Ramos (cell line): Measurements from ENCODE around the gene LRRC61.

Experiments used
- in situ Hi-C: fragments of 300-500 bp; cut with MboI; formaldehyde crosslinking; loops from one replicate; pipeline ENCODE4 v1.14.3; 2022; ENCODE audit warnings: low sequenced_read_pairs; ENCODE audit not compliant: unreplicated experiment

Gene LRRC61

DNA sequence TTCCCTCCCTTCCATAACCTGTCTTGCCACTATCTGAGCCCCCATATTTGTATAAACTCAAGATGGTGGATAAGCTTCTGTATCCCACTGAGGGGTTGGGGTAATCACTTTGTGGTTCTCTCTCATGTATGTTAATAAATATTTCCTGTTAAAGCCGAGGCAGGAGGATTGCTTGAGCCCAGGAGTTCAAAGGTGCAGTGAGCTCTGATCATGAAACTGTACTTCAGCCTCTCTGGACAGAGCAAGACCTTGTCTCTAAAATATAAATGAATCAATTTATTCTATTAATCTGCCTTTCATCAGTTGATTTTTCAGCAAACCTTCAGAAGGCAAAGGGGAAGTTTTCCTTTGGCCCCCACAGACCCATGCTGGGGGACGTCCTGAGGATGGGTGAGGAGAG is 20.1 kb downstream of the LRRC61 start:
- in situ Hi-C loops, result no loop called here

DNA sequence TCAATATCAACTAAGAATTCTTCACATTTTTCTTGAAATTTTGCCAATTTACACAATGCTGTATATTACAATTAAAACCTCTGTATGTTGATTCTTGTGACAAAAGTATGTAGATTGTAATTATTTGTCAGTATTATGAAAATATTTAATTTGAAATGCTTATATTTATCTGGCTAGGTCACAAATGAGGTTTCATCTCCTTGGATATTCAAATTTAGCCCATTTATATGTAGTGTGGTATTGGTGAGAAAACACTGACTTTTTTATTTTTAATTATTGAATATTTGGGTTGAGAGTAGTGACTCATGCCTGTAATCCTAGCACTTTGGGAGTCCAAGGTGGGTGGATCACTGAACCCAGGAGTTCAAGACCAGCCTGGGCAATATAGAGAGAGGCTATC is 21.1 kb downstream of the LRRC61 start:
- in situ Hi-C loops, result no loop called here

DNA sequence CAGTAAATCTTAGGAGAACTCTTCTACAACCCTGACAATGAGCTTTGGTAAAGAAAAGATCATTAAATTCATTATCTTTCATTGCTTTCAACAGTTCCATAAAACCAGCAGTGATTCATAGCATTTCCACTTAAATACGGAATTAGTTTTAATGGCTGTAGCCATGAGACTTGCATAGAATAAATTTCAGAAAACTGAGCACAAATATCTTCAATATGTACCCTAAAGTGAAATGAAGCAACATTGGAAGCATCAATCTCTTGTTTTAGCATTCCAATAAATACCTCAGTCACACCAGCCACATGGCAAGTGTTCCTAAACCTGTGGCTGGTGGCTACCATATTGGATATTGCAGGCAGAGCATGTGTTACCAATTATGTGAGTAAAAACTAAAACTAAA is 21.9 kb downstream of the LRRC61 start:
- in situ Hi-C loops, result no loop called here

DNA sequence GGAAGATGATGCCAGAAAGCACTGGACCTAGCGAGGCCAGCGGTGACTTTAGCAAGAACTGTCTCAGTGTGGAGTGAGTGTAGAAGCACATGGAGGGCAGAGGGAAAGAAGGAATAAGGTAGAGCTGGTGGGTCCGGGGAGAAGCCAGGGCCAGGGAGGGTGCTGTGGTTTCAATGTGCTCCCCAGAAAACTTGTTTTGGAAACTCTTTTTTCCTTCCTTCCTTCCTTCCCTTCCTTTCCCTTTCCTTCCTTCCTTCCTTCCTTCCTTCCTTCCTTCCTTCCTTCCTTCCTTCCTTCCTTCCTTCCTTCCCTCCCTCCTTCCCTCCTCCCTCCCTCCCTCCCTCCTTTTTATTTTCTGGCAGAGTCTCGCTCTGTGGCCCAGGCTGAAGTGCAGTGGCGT is 23.8 kb downstream of the LRRC61 start:
- in situ Hi-C loops, result no loop called here

DNA sequence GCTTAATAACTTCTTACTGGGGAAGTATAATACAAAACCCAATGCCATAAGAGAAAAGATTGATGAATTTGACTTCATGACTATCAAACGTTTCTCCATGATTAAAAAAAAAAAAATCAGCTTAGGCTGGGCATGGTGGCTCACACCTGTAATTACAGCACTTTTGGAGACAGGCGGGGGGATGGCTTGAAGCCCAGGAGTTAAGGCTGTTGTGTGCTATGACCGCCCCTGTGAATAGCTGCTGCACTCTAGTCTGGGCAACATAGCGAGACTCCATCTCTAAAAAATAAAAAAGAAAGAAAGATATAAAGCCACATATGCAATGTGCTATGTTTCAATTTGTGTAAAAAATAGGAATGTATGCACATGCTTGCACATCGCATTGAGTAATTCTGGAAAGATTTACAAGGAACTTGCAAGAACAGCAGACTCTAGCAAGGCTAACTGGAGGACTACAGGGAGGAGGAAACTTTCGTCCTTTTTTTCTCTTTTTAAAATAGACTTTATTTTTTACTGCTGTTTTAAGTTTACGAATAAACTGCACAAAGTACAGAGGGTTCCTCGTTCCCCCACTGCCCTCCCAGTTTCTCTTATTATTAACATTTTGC is 28.5 kb downstream of the LRRC61 start:
- in situ Hi-C loops, result no loop called here

DNA sequence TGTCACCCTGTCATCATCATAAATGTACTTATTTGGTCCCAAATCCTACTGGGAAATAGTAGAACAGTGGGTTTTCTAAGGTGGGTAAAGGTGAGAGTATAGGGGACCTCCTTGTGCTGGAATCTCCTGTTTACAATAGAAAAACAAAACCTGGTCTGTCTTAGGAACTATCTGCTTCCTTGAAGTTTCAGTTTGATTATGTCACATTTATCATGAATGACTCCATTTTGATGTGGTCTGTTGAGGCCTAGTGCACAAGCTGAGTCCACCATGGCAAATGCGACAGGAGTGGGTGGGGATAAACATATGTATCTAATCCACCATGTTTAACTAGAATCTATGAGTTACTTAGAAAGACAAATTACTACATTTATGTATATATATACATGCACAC is 32.5 kb downstream of the LRRC61 start:
- in situ Hi-C loops, result no loop called here

DNA sequence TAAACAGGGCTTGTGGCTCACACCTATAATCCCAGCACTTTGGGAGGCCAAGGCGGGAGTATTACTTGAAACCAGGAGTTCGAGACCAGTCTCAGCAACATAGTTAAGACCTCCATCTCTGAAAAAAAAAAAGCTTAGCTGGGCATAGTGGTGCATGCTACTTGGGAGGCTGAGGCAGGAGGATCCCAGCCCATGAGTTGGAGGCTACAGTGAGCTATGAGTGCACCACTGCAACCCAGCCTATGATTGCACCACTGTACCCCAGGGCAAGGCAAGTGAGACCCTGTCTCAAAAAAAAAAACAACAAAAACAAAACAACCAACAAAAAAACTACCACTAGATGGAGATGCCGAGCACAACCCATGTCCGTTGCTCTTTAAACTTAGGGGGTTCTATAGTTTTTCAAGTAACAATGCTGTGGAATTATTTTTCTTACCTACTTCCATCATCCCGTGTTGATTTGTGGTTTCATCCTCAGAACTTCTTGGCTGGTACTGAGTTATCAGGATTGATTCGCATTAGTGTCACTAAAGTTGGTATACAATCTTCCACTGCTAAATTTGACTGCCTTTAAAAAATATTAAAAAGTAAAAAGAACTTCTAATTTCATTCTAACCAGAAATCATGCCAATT is 33.2 kb downstream of the LRRC61 start:
- in situ Hi-C loops, result no loop called here

DNA sequence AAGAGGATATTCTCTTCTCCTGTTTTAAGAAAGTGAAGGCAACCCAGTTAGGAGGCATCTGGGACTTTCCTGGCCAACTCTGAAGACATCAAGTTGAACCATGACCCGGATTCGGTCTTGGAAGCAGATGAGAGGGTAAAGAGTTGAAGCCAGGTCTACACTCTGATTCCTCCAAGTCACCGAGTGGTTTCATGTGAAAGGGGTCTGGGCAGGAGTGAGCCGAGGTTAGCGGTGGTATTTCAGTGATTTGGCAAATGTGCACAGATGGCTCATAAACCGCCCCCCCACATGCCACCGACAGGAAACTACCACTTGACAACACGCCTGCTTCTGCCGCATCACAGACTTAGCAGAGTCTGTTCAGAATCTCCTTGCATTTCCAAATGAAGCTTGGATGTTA is 34.1 kb downstream of the LRRC61 start:
- in situ Hi-C loops, result no loop called here

DNA sequence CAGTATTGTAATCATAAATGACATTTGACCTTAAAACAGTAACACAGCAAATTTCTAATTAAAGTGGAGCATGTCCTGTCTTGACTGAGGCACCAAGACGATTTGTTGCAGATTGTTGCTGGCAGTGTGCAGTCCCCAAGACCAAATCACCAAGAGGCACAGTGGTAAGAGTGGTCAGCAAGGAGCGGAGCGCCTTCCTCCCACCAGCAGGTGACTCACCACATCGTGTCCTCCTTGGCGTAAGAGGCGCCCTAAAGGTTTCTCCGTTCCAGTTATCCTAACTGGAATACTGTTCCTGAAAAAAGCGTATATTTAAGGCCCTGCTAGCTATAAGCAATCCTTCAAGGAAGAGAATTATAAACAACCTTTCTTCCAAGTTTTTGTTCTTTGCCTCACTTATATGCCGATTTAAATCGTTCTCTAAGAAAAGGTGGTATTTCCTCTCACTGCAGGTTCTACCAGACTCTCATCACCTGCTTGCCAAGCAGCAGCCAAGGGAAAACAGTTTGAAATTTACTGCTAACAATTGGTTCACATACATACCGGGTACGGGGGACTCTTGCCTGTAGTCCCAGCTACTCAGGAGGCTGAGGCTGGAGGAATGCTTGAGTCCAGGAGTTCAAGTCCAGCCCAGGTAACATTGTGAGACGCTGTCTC is 34.7 kb downstream of the LRRC61 start:
- in situ Hi-C loops, result no loop called here

DNA sequence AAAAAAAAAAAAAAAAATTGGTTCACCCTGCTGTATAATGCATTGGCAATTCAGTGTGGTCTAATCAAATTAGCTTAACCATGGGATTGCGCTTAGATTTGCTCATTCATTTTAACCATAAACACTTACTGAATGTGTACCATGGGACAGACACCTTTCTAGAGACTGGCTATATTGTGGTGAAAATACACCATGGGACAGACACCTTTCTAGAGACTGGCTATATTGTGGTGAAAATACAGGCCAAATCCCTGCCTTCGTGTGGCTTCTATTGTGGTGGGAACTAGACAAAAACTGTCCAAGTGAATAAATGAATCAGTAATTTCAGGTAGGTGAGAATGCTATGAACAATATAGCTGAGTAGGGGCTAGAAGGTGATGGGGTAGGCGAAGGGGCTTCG is 35.3 kb downstream of the LRRC61 start:
- in situ Hi-C loops, result no loop called here

DNA sequence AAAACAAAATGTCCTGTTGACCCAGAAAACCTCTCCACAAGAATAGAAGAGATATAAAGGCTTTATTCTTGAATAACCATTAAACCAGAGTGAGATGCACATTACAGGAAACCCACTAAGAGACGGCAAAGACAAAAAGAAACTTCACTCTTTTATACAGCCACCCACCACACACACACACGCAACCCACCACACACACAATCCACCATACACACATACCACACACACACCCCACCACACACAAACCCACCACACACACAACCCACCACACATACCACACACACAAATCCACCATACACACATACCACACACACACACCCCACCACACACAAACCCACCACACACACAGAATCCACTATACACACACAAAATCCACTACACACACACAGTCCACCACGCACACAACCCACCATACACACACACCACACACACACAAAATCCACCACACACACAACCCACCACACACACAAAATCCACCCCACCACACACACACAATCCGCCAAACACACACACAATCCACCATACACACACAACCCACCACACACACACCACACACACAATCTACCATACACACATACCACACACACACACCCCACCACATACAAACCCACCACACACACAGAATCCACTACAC is 36.0 kb downstream of the LRRC61 start:
- in situ Hi-C loops, result no loop called here

DNA sequence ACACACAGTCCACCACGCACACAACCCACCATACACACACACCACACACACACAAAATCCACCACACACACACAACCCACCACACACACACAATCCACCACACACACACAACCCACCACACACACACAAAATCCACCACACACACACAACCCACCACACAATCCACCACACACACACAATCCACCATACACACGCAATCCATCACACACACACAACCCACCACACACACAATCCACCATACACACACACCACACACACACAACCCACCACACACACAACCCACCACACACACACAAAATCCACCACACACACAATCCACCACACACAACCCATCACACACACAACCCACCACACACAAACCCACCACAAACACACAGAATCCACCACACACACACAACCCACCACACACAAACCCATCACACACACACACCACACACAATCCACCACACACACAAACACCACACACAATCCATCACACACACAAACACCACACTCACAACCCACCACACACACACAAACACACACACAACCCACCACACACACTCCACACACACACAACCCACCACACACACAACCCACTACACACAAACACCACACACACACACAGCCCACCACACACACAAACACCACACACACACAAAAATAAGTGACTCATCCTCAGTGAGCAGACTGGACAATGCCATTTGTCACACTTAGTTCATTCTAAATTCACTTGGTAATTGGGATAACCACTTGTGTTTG is 36.6 kb downstream of the LRRC61 start:
- in situ Hi-C loops, result no loop called here

DNA sequence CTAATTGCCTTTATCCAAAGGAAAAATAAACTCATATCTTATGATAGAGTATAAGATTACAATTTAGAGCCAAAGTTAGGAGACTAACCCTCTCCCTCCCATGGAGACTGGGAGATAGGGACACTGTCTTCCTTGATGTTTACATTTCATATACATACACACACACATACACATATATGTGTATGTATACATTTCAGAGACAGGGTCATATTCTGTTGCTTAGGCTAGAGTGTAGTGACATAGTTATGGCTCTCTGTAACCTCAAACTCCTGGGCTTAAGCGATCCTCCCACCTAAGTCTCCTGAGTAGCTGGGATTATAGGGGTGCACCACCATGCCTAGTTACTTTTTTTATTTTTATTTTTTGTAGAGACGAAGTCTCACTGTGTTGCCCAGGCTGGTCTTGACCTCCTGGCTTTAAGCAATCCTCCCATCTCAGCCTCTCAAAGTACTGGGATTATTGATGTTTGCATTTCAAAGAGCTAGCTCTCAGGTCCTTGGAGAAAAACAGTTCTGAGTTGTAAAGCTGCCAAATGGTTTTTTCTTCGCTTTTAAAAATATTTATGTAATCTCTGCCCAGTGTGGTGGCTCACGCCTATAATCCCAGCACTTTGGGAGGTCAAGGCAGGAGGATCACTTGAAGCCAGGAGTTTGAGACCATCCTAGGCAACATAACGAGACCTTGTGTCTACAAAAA is 37.4 kb downstream of the LRRC61 start:
- in situ Hi-C loops, result no loop called here

DNA sequence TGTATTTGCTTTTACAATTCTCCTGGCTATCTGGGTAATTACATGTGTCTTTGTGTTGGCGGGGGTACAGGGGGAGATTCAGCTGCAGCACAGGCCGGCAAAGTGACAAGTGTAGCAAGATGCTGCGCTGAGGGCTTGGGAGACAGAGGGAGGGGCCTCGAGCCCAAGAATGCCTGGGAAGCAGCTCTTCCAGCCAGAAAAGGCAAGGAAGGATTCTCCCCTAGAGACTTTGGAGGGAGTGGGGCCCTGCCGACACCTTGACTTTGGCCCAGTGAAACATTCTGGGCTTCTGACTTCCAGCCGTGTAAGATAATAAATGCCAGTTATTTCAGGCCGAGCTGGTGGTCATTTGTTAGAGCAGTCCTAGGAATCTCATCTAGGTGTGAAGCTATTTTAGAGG is 38.2 kb downstream of the LRRC61 start:
- in situ Hi-C loops, result no loop called here

DNA sequence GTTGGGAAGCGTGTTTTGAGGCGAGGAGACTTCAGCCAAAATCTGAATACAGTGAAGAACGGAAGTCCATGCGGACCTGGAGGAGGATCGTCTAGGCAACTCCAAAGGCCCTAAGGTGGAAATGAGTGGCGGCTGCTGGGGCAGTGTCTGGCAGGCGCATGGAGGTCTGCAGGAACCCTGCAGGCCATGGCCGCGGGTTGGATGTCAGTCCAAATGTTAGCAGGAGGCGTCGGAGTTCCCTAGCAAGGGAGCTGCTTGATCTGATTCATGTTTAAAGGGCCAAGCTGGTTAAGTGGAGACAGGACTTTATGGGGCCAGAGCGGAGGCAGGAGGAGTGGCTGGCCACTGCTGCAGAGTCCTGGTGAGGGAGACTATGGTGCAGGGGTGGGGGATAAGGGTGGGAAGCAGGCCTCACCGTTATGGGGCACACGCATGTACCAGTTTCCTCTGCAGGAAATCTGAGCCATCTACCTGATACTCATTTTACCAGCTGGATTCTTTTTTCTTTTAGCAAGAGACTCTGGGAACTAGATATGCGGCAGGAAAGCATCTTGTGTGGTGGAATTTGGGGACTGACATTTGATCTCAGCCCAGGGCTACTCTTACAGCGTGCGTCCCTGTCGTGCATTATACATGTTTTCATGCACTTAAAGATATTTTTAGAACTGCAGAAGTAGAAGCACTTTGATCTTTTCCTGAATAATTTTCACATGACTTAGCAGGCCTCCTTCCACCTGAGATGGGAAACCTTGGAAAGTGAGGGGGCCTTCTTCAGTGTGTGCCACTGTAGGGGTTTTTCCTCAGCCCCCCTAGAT is 38.9 kb downstream of the LRRC61 start:
- in situ Hi-C loops, result no loop called here

DNA sequence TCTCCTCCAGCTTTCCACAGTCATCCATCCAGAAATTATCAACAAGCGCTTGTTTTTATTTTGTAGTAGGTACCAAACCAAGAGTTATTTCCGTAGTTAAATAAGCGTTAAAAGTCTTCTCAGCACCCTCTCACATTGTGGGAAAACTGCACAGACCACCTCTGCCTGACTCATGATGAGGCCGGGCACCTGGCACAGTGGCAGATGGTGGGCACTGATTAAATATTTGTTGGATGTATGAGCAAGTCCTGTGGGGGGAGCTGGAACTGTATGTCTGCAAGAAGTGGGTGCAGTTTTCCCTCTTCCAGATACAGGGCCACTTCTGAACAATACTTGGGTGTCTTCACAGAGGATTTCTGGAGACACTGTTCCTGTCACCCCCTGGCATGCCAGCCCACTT is 40.2 kb downstream of the LRRC61 start:
- in situ Hi-C loops, result no loop called here

DNA sequence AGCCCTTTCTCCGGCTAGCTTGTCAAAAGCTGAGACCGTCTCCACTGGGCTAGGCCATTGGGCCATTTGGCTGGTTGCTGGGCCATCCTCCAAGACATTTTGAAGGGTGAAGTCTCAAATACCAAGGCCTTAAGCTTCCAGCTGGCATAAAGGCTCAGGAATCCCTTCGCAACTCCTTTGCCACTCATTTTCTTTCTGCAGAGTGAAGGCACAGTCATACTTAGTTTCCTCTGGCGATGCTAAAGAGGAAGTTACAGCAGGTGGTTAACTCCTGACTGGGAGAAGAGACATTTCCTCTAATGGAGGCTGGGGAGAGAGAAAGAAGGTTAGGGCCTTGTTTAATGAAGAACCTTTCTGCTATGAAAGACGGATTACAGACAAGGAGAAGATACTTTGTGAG is 40.7 kb downstream of the LRRC61 start:
- in situ Hi-C loops, result no loop called here

DNA sequence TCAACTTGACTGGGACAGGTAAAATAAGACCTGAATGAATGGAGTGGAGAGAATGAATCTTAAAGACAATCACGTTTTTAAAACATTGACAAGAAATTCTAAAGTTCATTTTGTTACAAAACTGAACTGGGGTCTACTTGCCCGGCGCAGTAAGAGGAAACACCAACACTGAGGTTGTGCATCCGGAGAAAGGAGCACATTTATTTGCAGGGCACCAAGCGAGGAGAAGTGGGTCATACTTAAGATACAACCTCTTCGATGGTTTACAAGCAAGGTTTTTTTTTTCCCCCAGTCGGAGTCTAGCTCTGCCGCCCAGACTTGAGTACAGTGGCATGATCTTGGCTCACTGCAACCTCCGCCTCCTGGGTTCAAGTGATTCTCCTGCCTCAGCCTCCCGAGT is 42.0 kb downstream of the LRRC61 start:
- in situ Hi-C loops, result no loop called here

DNA sequence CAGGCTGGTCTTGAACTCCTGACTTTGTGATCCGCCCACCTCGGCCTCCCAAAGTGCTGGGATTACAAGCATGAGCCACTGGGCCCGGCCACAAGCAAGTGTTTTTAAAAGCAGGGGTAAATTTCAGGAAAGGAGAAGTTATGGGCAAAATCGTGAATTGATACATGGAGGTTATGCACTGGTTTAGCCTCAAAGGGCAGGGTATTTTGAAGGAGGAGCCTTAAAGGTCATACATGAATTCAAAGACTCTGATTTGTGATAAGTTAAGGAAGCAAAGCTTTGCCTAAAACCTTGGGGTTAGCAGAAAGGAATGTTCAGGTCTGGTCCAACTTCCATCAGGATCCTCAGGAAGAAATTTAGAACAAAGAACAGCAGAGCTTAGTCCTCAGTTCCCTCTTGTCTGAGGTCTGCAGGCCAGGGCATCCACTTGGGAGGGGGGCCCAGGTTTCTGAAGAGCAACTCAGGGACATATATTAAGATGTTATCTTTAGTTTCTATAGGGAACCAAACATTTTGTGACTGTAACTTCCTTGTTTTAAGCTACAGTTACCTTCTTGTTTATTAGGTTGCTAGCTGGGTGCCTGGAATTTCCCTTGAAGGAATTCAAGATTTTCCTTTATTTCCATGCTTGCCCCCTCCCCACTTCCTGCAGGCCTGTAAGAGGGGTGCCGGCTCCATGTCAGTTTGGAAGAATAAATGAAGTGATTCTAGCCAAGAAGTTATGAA is 42.7 kb downstream of the LRRC61 start:
- in situ Hi-C loops, result no loop called here
